ENCODE results near the gene TSPO2. TPM values are rescaled to one million over a fixed set of nuclear protein-coding genes. Genes with fewer than 3 reads are reported as not detected.

The TSPO2 gene
- total and polyA plus RNA-seq, 2 of the 8 experiments (the other 6 are each of a cell fraction or from before 2014, with no cell fraction given) = not detected

Other genes with a start within 250 kb of the TSPO2 start
- 1.3 and 1.4 TPM in 2 replicates for gene UNC5CL, start 3.2 kb upstream of the TSPO2 start, total RNA-seq (2021; fragmentation: NEBNext Ultra II Directional; extraction: Animal tissue kit (Norgen Biotek cat#: 25700))
- 1.7 and 2.3 TPM in 2 replicates for gene UNC5CL, start 3.2 kb upstream of the TSPO2 start, polyA plus RNA-seq (2011; rRNA removed)
- gene APOBEC2, start 10.7 kb downstream of the TSPO2 start, total RNA-seq (2021; fragmentation: NEBNext Ultra II Directional; extraction: Animal tissue kit (Norgen Biotek cat#: 25700)) = not detected in 2 replicates
- gene APOBEC2, start 10.7 kb downstream of the TSPO2 start, polyA plus RNA-seq (2011; rRNA removed) = not detected in 2 replicates
- 35.1 and 35.8 TPM in 2 replicates for gene OARD1, start 29.9 kb downstream of the TSPO2 start, total RNA-seq (2021; fragmentation: NEBNext Ultra II Directional; extraction: Animal tissue kit (Norgen Biotek cat#: 25700))
- 10.0 and 16.8 TPM in 2 replicates for gene OARD1, start 29.9 kb downstream of the TSPO2 start, polyA plus RNA-seq (2011; rRNA removed)
- 33.7 and 35.5 TPM in 2 replicates for gene NFYA, start 30.5 kb downstream of the TSPO2 start, total RNA-seq (2021; fragmentation: NEBNext Ultra II Directional; extraction: Animal tissue kit (Norgen Biotek cat#: 25700))
- gene NFYA, start 30.5 kb downstream of the TSPO2 start, polyA plus RNA-seq (2011; rRNA removed) = 19.7 and 19.8 TPM in 2 replicates
- gene TREML1, start 111.9 kb downstream of the TSPO2 start, total RNA-seq (2021; fragmentation: NEBNext Ultra II Directional; extraction: Animal tissue kit (Norgen Biotek cat#: 25700)) = not detected in 2 replicates
- gene TREML1, start 111.9 kb downstream of the TSPO2 start, polyA plus RNA-seq (2011; rRNA removed) = 0.08 and 0.30 TPM in 2 replicates
- gene TREM2, start 120.6 kb downstream of the TSPO2 start, total RNA-seq (2021; fragmentation: NEBNext Ultra II Directional; extraction: Animal tissue kit (Norgen Biotek cat#: 25700)) = not detected in 2 replicates
- gene TREM2, start 120.6 kb downstream of the TSPO2 start, polyA plus RNA-seq (2011; rRNA removed) = 0.20 and 0.24 TPM in 2 replicates
- 0.09 and 0.11 TPM in 2 replicates for gene TREML2, start 158.7 kb downstream of the TSPO2 start, total RNA-seq (2021; fragmentation: NEBNext Ultra II Directional; extraction: Animal tissue kit (Norgen Biotek cat#: 25700))
- gene TREML2, start 158.7 kb downstream of the TSPO2 start, polyA plus RNA-seq (2011; rRNA removed) = 0.18 and 0.22 TPM in 2 replicates
- not detected in 2 replicates for gene TREML4, start 185.9 kb downstream of the TSPO2 start, total RNA-seq (2021; fragmentation: NEBNext Ultra II Directional; extraction: Animal tissue kit (Norgen Biotek cat#: 25700))
- not detected in 2 replicates for gene TREML4, start 185.9 kb downstream of the TSPO2 start, polyA plus RNA-seq (2011; rRNA removed)
- gene TREM1, start 244.2 kb downstream of the TSPO2 start, total RNA-seq (2021; fragmentation: NEBNext Ultra II Directional; extraction: Animal tissue kit (Norgen Biotek cat#: 25700)) = not detected in 2 replicates
- gene TREM1, start 244.2 kb downstream of the TSPO2 start, polyA plus RNA-seq (2011; rRNA removed) = not detected in 2 replicates

Measured in H1 (cell line).